HepG2 (cell line): ENCODE measurements around the gene FGFR3. TPM values are rescaled to one million over a fixed set of nuclear protein-coding genes. Genes with fewer than 3 reads are reported as not detected.

ENCODE experiments used
- AGO2 ChIP-seq: fragments of 200-400 bp; formaldehyde crosslinking; optimal IDR thresholded peaks from 2 replicates; pipeline ENCODE3; 2017; ENCODE audit warnings: mild to moderate bottlenecking, low read depth, low read length, moderate library complexity
- CHCHD3 ChIP-seq: sonication (generic); formaldehyde crosslinking; IDR thresholded peaks from 2 replicates; pipeline ENCODE4 v1.8.0; 2022; ENCODE audit warnings: mild to moderate bottlenecking, missing genetic modification reagents, moderate library complexity
- CHD2 ChIP-seq: IDR thresholded peaks from 2 replicates; pipeline ENCODE4 v1.6.1; 2011; ENCODE audit warnings: low read depth, low read length, improper control_type of control experiment
- CHD4 ChIP-seq: fragments of 200-600 bp; sonication (generic); IDR thresholded peaks from 2 replicates; pipeline ENCODE4 v1.7.0; 2017; ENCODE audit warnings: mild to moderate bottlenecking, low read length, borderline replicate concordance
- HMG20B ChIP-seq: conservative IDR thresholded peaks from 2 replicates; pipeline ENCODE4 v1.6.1; 2016; ENCODE audit warnings: missing genetic modification reagents, missing compliant biosample characterization
- KDM5B ChIP-seq: sonication (generic); formaldehyde crosslinking; IDR thresholded peaks from 2 replicates; pipeline ENCODE4 v1.4.0; 2020; ENCODE audit warnings: missing genetic modification reagents, mild to moderate bottlenecking, borderline replicate concordance
- KIAA2018 ChIP-seq: sonication (generic); formaldehyde crosslinking; IDR thresholded peaks from 2 replicates; pipeline ENCODE4 v1.5.0; 2020; ENCODE audit warnings: mild to moderate bottlenecking, missing genetic modification reagents, borderline replicate concordance
- MLX ChIP-seq: IDR thresholded peaks from 2 replicates; pipeline ENCODE4 v1.6.1; 2016
- NFKB2 ChIP-seq: sonication (generic); formaldehyde crosslinking; IDR thresholded peaks from 2 replicates; pipeline ENCODE4 v1.4.0; 2020; ENCODE audit warnings: missing genetic modification reagents, borderline replicate concordance
- NPAS2 ChIP-seq: sonication (generic); formaldehyde crosslinking; IDR thresholded peaks from 2 replicates; pipeline ENCODE4 v1.8.0; 2022; ENCODE audit warnings: mild to moderate bottlenecking, missing genetic modification reagents, borderline replicate concordance
- PHF21A ChIP-seq: sonication (generic); formaldehyde crosslinking; IDR thresholded peaks from 2 replicates; pipeline ENCODE4 v1.5.0; 2020; ENCODE audit warnings: mild to moderate bottlenecking, missing genetic modification reagents
- PREB ChIP-seq: sonication (generic); formaldehyde crosslinking; IDR thresholded peaks from 2 replicates; pipeline ENCODE4 v1.4.0; 2020; ENCODE audit warnings: missing genetic modification reagents
- RFXANK ChIP-seq: IDR thresholded peaks from 2 replicates; pipeline ENCODE4 v1.6.1; 2016
- RNF2 ChIP-seq: fragments of 450-650 bp; conservative IDR thresholded peaks from 2 replicates; pipeline ENCODE4 v1.6.1; 2016; ENCODE audit warnings: low read depth
- TBL1XR1 ChIP-seq: fragments of 150-350 bp; IDR thresholded peaks from 2 replicates; pipeline ENCODE4 v1.6.1; 2014; ENCODE audit warnings: borderline replicate concordance, low read length; ENCODE audit not compliant: partially characterized antibody
- ZFAT ChIP-seq: sonication (generic); formaldehyde crosslinking; conservative IDR thresholded peaks from 2 replicates; pipeline ENCODE4 v1.8.1; 2023; ENCODE audit warnings: missing genetic modification reagents, inconsistent platforms
- ZNF501 ChIP-seq: sonication (generic); formaldehyde crosslinking; IDR thresholded peaks from 2 replicates; pipeline ENCODE4 v1.5.1; 2020; ENCODE audit warnings: mild to moderate bottlenecking, moderate library complexity, missing genetic modification reagents
- ZNF670 ChIP-seq: sonication (generic); formaldehyde crosslinking; IDR thresholded peaks from 2 replicates; pipeline ENCODE4 v1.8.0; 2022; ENCODE audit warnings: mild to moderate bottlenecking, missing genetic modification reagents, borderline replicate concordance
- ZNF737 ChIP-seq: sonication (generic); formaldehyde crosslinking; IDR thresholded peaks from 2 replicates; pipeline ENCODE4 v1.5.0; 2020; ENCODE audit warnings: missing genetic modification reagents, mild to moderate bottlenecking, borderline replicate concordance
- ZNF740 ChIP-seq: sonication (generic); formaldehyde crosslinking; IDR thresholded peaks from 2 replicates; pipeline ENCODE4 v1.4.0; 2020; ENCODE audit warnings: missing genetic modification reagents
- polyA plus RNA-seq, 8 experiments: library from polyadenylated mRNA; depleted of rRNA in 3 of 8; stranded (reverse) in 7 of 8; unstranded in 1 of 8; fragments of >200 nt; fragmentation: Illumina TruSeq in 4 of 8; extraction: Trizol in 4 of 8; gene quantifications; 2 replicates each; pipeline versions ENCODE4 v1.2.1 to v1.2.3, GENCODE V29; 2011 to 2016; ENCODE audit warnings: low read depth in 4 of 8, missing spikeins in 1 of 8, mixed read lengths in 1 of 8; ENCODE audit not compliant: insufficient read depth in 1 of 8
- total RNA-seq, 5 experiments: library from RNA; depleted of rRNA; stranded (reverse); fragments of >200 nt; fragmentation: Illumina TruSeq; extraction: Trizol; gene quantifications; 2 replicates each; pipeline ENCODE4 v1.2.3, GENCODE V29; 2016; ENCODE audit warnings: low read depth in 1 of 5

The FGFR3 gene
- total and polyA plus RNA-seq, 2 of the 13 experiments (the other 11 are each of a cell fraction or from before 2014, with no cell fraction given), result 103 to 109 TPM

GRCh38 chr4:1784789-1785591 lies 8.1 kb upstream of the FGFR3 start (continued):
- TF ChIP-seq KIAA2018 (CRISPR knock-in tag) (no peak; the same call in 1 of the 2 replicates), CHCHD3 (CRISPR knock-in tag) (0 out of 2 replicates have a peak, but pooled peaks have one; percentile 21), NFKB2 (CRISPR knock-in tag) (peak; percentile 80; the same call in 1 of the 2 replicates), ZNF670 (CRISPR knock-in tag) (no peak), CHD4 (no peak), TBL1XR1 (no peak), ZNF740 (CRISPR knock-in tag) (no peak; the same call in 1 of the 2 replicates), PREB (no peak), ZNF737 (CRISPR knock-in tag) (no peak), RFXANK (no peak), RNF2 (no peak), CHD2 (no peak), ZNF501 (CRISPR knock-in tag) (peak; percentile 37), PHF21A (peak; percentile 95), NPAS2 (CRISPR knock-in tag) (no peak), HMG20B (CRISPR knock-in tag) (peak; percentile 59; the same call in 1 of the 2 replicates), MLX (CRISPR knock-in tag) (peak; percentile 70; the same call in 1 of the 2 replicates), ZFAT (CRISPR knock-in tag) (no peak), KDM5B (CRISPR knock-in tag) (no peak; the same call in none of the 2 replicates), AGO2 (peak; percentile 64)
